Endodermal cell (in vitro differentiated cells): ENCODE measurements around the gene STX1B. TPM values are rescaled to one million over a fixed set of nuclear protein-coding genes. Genes with fewer than 3 reads are reported as not detected.

Source experiments
- DNase-seq: peaks from one replicate; pipeline ENCODE4 v3.0.0-alpha.2; 2017
- H3K27ac ChIP-seq: 2 replicates; pipeline ENCODE4 v1.5.1; 2013; ENCODE audit warnings: mild to moderate bottlenecking, low read depth, low read length, moderate library complexity
- H3K27me3 ChIP-seq: 2 replicates; pipeline ENCODE4 v1.6.1; 2013; ENCODE audit warnings: mild to moderate bottlenecking, low read length, moderate library complexity; ENCODE audit not compliant: insufficient read depth, control insufficient read depth, poor library complexity, severe bottlenecking
- H3K36me3 ChIP-seq: 2 replicates; pipeline ENCODE4 v1.7.0; 2013; ENCODE audit warnings: mild to moderate bottlenecking, low read length, moderate library complexity; ENCODE audit not compliant: control insufficient read depth, insufficient read depth
- H3K4me1 ChIP-seq: one replicate; pipeline ENCODE4 v1.7.0; 2013; ENCODE audit warnings: low read length; ENCODE audit not compliant: control insufficient read depth, insufficient read depth
- H3K4me3 ChIP-seq: 2 replicates; pipeline ENCODE4 v1.5.1; 2013; ENCODE audit warnings: mild to moderate bottlenecking, low read length, moderate library complexity
- H3K9ac ChIP-seq: 2 replicates; pipeline ENCODE4 v1.6.1; 2013; ENCODE audit warnings: mild to moderate bottlenecking, low read length, moderate library complexity; ENCODE audit not compliant: poor library complexity, severe bottlenecking; ENCODE audit errors: extremely low read depth
- H3K9me3 ChIP-seq: 2 replicates; pipeline ENCODE4 v1.6.1; 2013; ENCODE audit warnings: mild to moderate bottlenecking, low read length, moderate library complexity; ENCODE audit not compliant: control insufficient read depth
- H3K27ac Mint-ChIP-seq: 2 replicates; pipeline ENCODE4 v1.8.0; 2020; ENCODE audit warnings: mixed read lengths
- H3K27me3 Mint-ChIP-seq: 2 replicates; pipeline ENCODE4 v1.8.0; 2021; ENCODE audit warnings: mild to moderate bottlenecking, mixed read lengths; ENCODE audit not compliant: insufficient read depth
- H3K36me3 Mint-ChIP-seq: 2 replicates; pipeline ENCODE4 v1.8.0; 2020; ENCODE audit warnings: low read depth, mixed read lengths
- H3K4me1 Mint-ChIP-seq: 2 replicates; pipeline ENCODE4 v1.8.0; 2020; ENCODE audit warnings: mixed read lengths
- H3K4me3 Mint-ChIP-seq: 2 replicates; pipeline ENCODE4 v1.8.0; 2020; ENCODE audit warnings: mild to moderate bottlenecking, moderate library complexity, mixed read lengths
- H3K9me3 Mint-ChIP-seq: 2 replicates; pipeline ENCODE4 v1.8.0; 2020; ENCODE audit warnings: mild to moderate bottlenecking, mixed read lengths
- CTCF ChIP-seq: fragments of 200-600 bp; sonication (generic); conservative IDR thresholded peaks from 2 replicates; pipeline ENCODE4 v1.5.0; 2021; ENCODE audit warnings: antibody characterized with exemption, mild to moderate bottlenecking
- WGBS, 2 experiments: methylation state at CpG; one replicate each; pipeline versions ENCODE4 v1.1.5 to v1.1.7; 2013; ENCODE audit warnings: missing lambda C conversion rate in 2 of 2, mixed read lengths in 1 of 2; ENCODE audit not compliant: insufficient coverage in 1 of 2, insufficient read length in 1 of 2; 5-methylcytosine and 5-hydroxymethylcytosine counted together
- total RNA-seq, 2 donors: library from RNA; stranded (reverse); fragmentation: NEBNext Ultra II Directional in 1 of 2; extraction: Animal tissue kit (Norgen Biotek cat#: 25700) in 1 of 2; gene quantifications; 2 replicates in 1 of 2; 3 replicates in 1 of 2; pipeline ENCODE4 v1.2.1, GENCODE V29; 2021

The STX1B gene
- total RNA-seq, 2 donors from 2014 or later: 3.2 to 7.0 TPM

GRCh38 chr16:30974348-30974747 is 36.1 kb downstream of the STX1B start:
- H3K4me1 ChIP-seq: no peaks in the 10 kb centered on the region
- H3K4me3 Mint-ChIP-seq: no peak overlapping the region

GRCh38 chr16:30972872-30973271 is 37.6 kb downstream of the STX1B start:
- H3K36me3 ChIP-seq: peaks cover 65% of the 10 kb centered on the region
- Mint-ChIP-seq H3K36me3 (peaks cover 72% of the 10 kb centered on the region), H3K27me3 (no peaks in the 10 kb centered on the region), H3K4me3 (no peak overlapping the region), H3K4me1 (no peaks in the 10 kb centered on the region), H3K27ac (peak overlapping the region; percentile 13), H3K9me3 (no peaks in the 10 kb centered on the region)
- H3K4me3 ChIP-seq: no peak overlapping the region
- peak; percentile 76 for DNase-seq
- H3K27ac ChIP-seq: no peak overlapping the region
- H3K27me3 ChIP-seq: no peaks in the 10 kb centered on the region
- H3K9ac ChIP-seq: no peak overlapping the region
- WGBS, 2 experiments: 90 to 93% methylated on average over 4 to 7 of the region's 7 CpGs
- H3K9me3 ChIP-seq: no peaks in the 10 kb centered on the region
- TF ChIP-seq CTCF: peak; percentile 56
- no peaks in the 10 kb centered on the region for H3K4me1 ChIP-seq

More at GRCh38 chr16:30974348-30974747, 36.1 kb downstream of the STX1B start:
- Histone ChIP-seq H3K27me3 (no peaks in the 10 kb centered on the region), H3K36me3 (peaks cover 65% of the 10 kb centered on the region), H3K9me3 (no peaks in the 10 kb centered on the region), H3K4me3 (no peak overlapping the region), H3K9ac (no peak overlapping the region), H3K27ac (no peak overlapping the region)
- no peak for DNase-seq
- H3K36me3 Mint-ChIP-seq: peaks cover 71% of the 10 kb centered on the region
- no peaks in the 10 kb centered on the region for H3K27me3 Mint-ChIP-seq
- no peaks in the 10 kb centered on the region for H3K4me1 Mint-ChIP-seq
- H3K9me3 Mint-ChIP-seq: no peaks in the 10 kb centered on the region
- no peak for TF ChIP-seq CTCF
- H3K27ac Mint-ChIP-seq: no peak overlapping the region
- 93 to 95% methylated on average over 6 of the region's 6 CpGs for WGBS, 2 experiments

GRCh38 chr16:30971298-30971697 is 39.1 kb downstream of the STX1B start:
- no peaks in the 10 kb centered on the region for H3K4me1 ChIP-seq
- H3K9me3 ChIP-seq: no peaks in the 10 kb centered on the region
- Mint-ChIP-seq H3K9me3 (no peaks in the 10 kb centered on the region), H3K27me3 (no peaks in the 10 kb centered on the region), H3K4me3 (no peak overlapping the region), H3K4me1 (no peaks in the 10 kb centered on the region), H3K36me3 (peaks cover 74% of the 10 kb centered on the region), H3K27ac (no peak overlapping the region)
- no peak for DNase-seq
- no peaks in the 10 kb centered on the region for H3K27me3 ChIP-seq
- peaks cover 68% of the 10 kb centered on the region for H3K36me3 ChIP-seq
- WGBS, 2 experiments: 93 to 95% methylated on average over 9 to 14 of the region's 14 CpGs
- H3K27ac ChIP-seq: no peak overlapping the region
- H3K9ac ChIP-seq: no peak overlapping the region
- TF ChIP-seq CTCF: no peak
- H3K4me3 ChIP-seq: no peak overlapping the region
